ENCODE measurements around the gene DGKB. TPM values are rescaled to one million over a fixed set of nuclear protein-coding genes. Genes with fewer than 3 reads are reported as not detected.

The DGKB gene
- polyA plus RNA-seq, 1 donor: 1.3 TPM

- Histone ChIP-seq H3K27me3 (ENCODE audit: control insufficient read depth, insufficient read depth, low read length) (no peaks in the 10 kb centered on the region), H3K27ac (ENCODE audit: low read length) (no peak overlapping the region), H3K36me3 (ENCODE audit: control insufficient read depth, insufficient read depth, low read length) (no peaks in the 10 kb centered on the region), H3K4me3 (ENCODE audit: low read length) (no peak overlapping the region), H3K9me3 (ENCODE audit: control insufficient read depth, low read depth, low read length) (no peaks in the 10 kb centered on the region), H3K4me1 (ENCODE audit: control insufficient read depth, insufficient read depth, low read length) (no peaks in the 10 kb centered on the region)
- no CpG with 5 or more reads among the region's 1 CpG for WGBS (ENCODE audit: insufficient coverage, low lambda C conversion rate)
- no peak for DNase-seq
These were observed 643.7 kb downstream of the DGKB start for GRCh38 chr7:14258861-14259260.

DNA sequence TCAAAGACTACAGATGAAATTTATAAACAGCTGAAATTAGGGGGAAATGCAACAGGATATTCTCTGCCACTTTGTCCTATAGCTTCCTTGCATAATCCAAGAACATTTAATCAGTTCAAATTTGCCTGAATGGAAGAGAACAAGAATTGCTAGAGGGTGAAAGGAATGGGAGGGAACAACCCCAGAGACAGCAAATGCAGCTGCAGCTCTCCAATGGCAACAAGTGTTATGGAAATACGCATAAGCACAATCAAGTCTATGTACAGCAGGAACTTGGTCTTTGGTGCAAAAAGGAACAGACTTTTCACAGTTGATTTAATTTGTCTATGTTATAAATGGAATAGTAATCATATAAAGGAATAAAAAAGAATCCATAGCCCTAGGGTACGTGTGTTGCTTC, 644.1 kb downstream of the DGKB start:
- Histone ChIP-seq H3K9me3 (ENCODE audit: control insufficient read depth, low read depth, low read length) (no peaks in the 10 kb centered on the region), H3K4me3 (ENCODE audit: low read length) (no peak overlapping the region)
- WGBS (ENCODE audit: insufficient coverage, low lambda C conversion rate): no CpG with 5 or more reads among the region's 2 CpGs

GRCh38 chr7:14252458-14252857, 650.1 kb downstream of the DGKB start:
- H3K27me3 ChIP-seq (ENCODE audit: control insufficient read depth, insufficient read depth, low read length): no peaks in the 10 kb centered on the region
- no CpG with 5 or more reads among the region's 3 CpGs for WGBS (ENCODE audit: insufficient coverage, low lambda C conversion rate)
- no peak for DNase-seq
- H3K4me1 ChIP-seq (ENCODE audit: control insufficient read depth, insufficient read depth, low read length): no peaks in the 10 kb centered on the region
- no peak overlapping the region for H3K27ac ChIP-seq (ENCODE audit: low read length)
- no peaks in the 10 kb centered on the region for H3K9me3 ChIP-seq (ENCODE audit: control insufficient read depth, low read depth, low read length)
- H3K36me3 ChIP-seq (ENCODE audit: control insufficient read depth, insufficient read depth, low read length): no peaks in the 10 kb centered on the region
- no peak overlapping the region for H3K4me3 ChIP-seq (ENCODE audit: low read length)

More for the DNA sequence above, 644.1 kb downstream of the DGKB start:
- H3K27ac ChIP-seq (ENCODE audit: low read length): no peak overlapping the region
- H3K27me3 ChIP-seq (ENCODE audit: control insufficient read depth, insufficient read depth, low read length): no peaks in the 10 kb centered on the region
- DNase-seq: no peak
- H3K36me3 ChIP-seq (ENCODE audit: control insufficient read depth, insufficient read depth, low read length): no peaks in the 10 kb centered on the region
- no peaks in the 10 kb centered on the region for H3K4me1 ChIP-seq (ENCODE audit: control insufficient read depth, insufficient read depth, low read length)

DNA sequence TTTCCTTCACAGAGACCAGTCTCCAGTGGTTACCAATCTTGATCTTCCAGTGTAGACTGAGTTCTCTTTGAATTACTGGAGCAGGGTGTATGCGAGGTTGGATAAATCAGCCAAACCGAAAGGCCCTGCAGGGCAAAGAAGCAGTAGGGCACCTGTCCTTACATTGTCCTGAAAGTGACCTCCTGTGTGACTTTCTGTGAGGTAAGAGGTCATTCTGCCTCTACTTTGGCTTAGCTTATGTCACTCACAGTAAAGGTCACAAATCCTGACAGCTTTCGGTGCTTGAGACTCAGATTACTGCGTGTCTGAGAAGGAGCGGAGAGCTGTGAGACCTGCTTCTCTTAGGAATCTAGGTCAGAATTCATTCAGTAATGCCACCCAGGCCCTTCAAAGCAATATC, 660.4 kb downstream of the DGKB start:
- Histone ChIP-seq H3K27me3 (ENCODE audit: control insufficient read depth, insufficient read depth, low read length) (no peaks in the 10 kb centered on the region), H3K4me3 (ENCODE audit: low read length) (no peak overlapping the region), H3K27ac (ENCODE audit: low read length) (peak overlapping the region; percentile 12), H3K4me1 (ENCODE audit: control insufficient read depth, insufficient read depth, low read length) (peaks cover 3% of the 10 kb centered on the region), H3K36me3 (ENCODE audit: control insufficient read depth, insufficient read depth, low read length) (no peaks in the 10 kb centered on the region), H3K9me3 (ENCODE audit: control insufficient read depth, low read depth, low read length) (no peaks in the 10 kb centered on the region)
- DNase-seq: no peak
- no CpG with 5 or more reads among the region's 5 CpGs for WGBS (ENCODE audit: insufficient coverage, low lambda C conversion rate)

DNA sequence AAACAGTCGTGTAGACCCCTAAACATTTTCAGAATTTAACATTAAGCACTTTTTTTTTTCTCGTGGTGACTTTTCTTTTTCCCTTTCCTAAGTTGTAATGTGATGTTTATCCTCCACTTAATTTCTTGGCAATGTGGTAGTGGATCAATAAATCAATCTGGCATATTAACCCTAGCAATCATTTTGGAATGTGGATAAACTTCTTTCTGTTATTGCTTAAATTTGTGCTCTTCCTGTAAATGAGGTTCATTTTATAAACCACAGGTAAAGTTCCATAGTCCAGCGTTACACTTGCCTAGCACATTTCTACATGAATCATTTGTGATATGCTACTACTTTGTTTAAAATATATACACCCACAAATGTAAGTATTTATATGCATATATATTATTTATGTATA, 665.7 kb downstream of the DGKB start:
- 63% methylated on average over 3 of the region's 3 CpGs for WGBS (ENCODE audit: insufficient coverage, low lambda C conversion rate)
- H3K27me3 ChIP-seq (ENCODE audit: control insufficient read depth, insufficient read depth, low read length): no peaks in the 10 kb centered on the region
- H3K27ac ChIP-seq (ENCODE audit: low read length): peak overlapping the region; percentile 11
- no peaks in the 10 kb centered on the region for H3K36me3 ChIP-seq (ENCODE audit: control insufficient read depth, insufficient read depth, low read length)
- peaks cover 22% of the 10 kb centered on the region for H3K4me1 ChIP-seq (ENCODE audit: control insufficient read depth, insufficient read depth, low read length)
- peak; percentile 24 to 59 for DNase-seq
- H3K4me3 ChIP-seq (ENCODE audit: low read length): no peak overlapping the region
- no peaks in the 10 kb centered on the region for H3K9me3 ChIP-seq (ENCODE audit: control insufficient read depth, low read depth, low read length)

GRCh38 chr7:14235056-14235455, 667.5 kb downstream of the DGKB start:
- Histone ChIP-seq H3K4me1 (ENCODE audit: control insufficient read depth, insufficient read depth, low read length) (peaks cover 22% of the 10 kb centered on the region), H3K9me3 (ENCODE audit: control insufficient read depth, low read depth, low read length) (no peaks in the 10 kb centered on the region), H3K36me3 (ENCODE audit: control insufficient read depth, insufficient read depth, low read length) (no peaks in the 10 kb centered on the region), H3K4me3 (ENCODE audit: low read length) (no peak overlapping the region), H3K27ac (ENCODE audit: low read length) (peak overlapping the region; percentile 92), H3K27me3 (ENCODE audit: control insufficient read depth, insufficient read depth, low read length) (no peaks in the 10 kb centered on the region)
- no peak for DNase-seq
- WGBS (ENCODE audit: insufficient coverage, low lambda C conversion rate): 20% methylated on average over 1 of the region's 2 CpGs

DNA sequence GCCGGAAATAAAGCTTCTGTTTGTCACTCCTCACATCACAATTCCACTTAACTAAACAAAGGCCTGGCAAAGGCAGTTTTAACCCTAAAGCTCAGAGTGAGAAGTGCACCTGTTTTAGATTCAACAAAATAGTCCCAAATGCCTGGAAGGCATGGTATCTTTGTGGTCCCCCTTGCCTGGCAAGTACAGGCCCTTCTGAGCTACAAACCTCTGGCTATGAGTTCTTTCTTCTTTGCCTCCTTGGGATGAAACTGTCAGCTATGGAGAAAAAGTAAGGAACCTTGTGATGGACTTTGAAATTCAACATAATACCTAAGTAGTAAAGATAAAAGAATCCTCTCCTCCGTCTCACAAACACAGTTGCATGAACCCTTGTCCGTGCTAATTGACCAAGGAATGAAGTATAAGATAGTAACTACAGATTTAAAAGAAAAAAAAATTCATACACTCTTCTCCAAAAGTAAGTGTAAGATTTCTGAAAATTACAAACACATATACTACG, 668.6 kb downstream of the DGKB start:
- WGBS (ENCODE audit: insufficient coverage, low lambda C conversion rate): 14% methylated on average over 1 of the region's 4 CpGs
- DNase-seq: peak in 1 of 2 donors; percentile 56
- H3K36me3 ChIP-seq (ENCODE audit: control insufficient read depth, insufficient read depth, low read length): no peaks in the 10 kb centered on the region
- no peaks in the 10 kb centered on the region for H3K9me3 ChIP-seq (ENCODE audit: control insufficient read depth, low read depth, low read length)
- H3K4me1 ChIP-seq (ENCODE audit: control insufficient read depth, insufficient read depth, low read length): peaks cover 22% of the 10 kb centered on the region
- H3K27ac ChIP-seq (ENCODE audit: low read length): peak overlapping the region; percentile 92
- H3K4me3 ChIP-seq (ENCODE audit: low read length): no peak overlapping the region
- H3K27me3 ChIP-seq (ENCODE audit: control insufficient read depth, insufficient read depth, low read length): no peaks in the 10 kb centered on the region

- Histone ChIP-seq H3K27me3 (ENCODE audit: control insufficient read depth, insufficient read depth, low read length) (no peaks in the 10 kb centered on the region), H3K9me3 (ENCODE audit: control insufficient read depth, low read depth, low read length) (no peaks in the 10 kb centered on the region), H3K4me3 (ENCODE audit: low read length) (no peak overlapping the region), H3K27ac (ENCODE audit: low read length) (peak overlapping the region; percentile 92), H3K36me3 (ENCODE audit: control insufficient read depth, insufficient read depth, low read length) (no peaks in the 10 kb centered on the region), H3K4me1 (ENCODE audit: control insufficient read depth, insufficient read depth, low read length) (peaks cover 22% of the 10 kb centered on the region)
- peak; percentile 69 to 89 for DNase-seq
- WGBS (ENCODE audit: insufficient coverage, low lambda C conversion rate): no CpG with 5 or more reads among the region's 7 CpGs
These were observed 669.3 kb downstream of the DGKB start for GRCh38 chr7:14233076-14233867.

GRCh38 chr7:14229047-14229446, 673.5 kb downstream of the DGKB start:
- Histone ChIP-seq H3K9me3 (ENCODE audit: control insufficient read depth, low read depth, low read length) (no peaks in the 10 kb centered on the region), H3K27ac (ENCODE audit: low read length) (no peak overlapping the region), H3K36me3 (ENCODE audit: control insufficient read depth, insufficient read depth, low read length) (no peaks in the 10 kb centered on the region), H3K4me3 (ENCODE audit: low read length) (no peak overlapping the region), H3K27me3 (ENCODE audit: control insufficient read depth, insufficient read depth, low read length) (no peaks in the 10 kb centered on the region), H3K4me1 (ENCODE audit: control insufficient read depth, insufficient read depth, low read length) (peaks cover 3% of the 10 kb centered on the region)
- DNase-seq: no peak

- Histone ChIP-seq H3K4me1 (ENCODE audit: control insufficient read depth, insufficient read depth, low read length) (peaks cover 3% of the 10 kb centered on the region), H3K4me3 (ENCODE audit: low read length) (no peak overlapping the region), H3K27me3 (ENCODE audit: control insufficient read depth, insufficient read depth, low read length) (no peaks in the 10 kb centered on the region), H3K36me3 (ENCODE audit: control insufficient read depth, insufficient read depth, low read length) (no peaks in the 10 kb centered on the region), H3K27ac (ENCODE audit: low read length) (no peak overlapping the region), H3K9me3 (ENCODE audit: control insufficient read depth, low read depth, low read length) (no peaks in the 10 kb centered on the region)
- no CpG with 5 or more reads among the region's 4 CpGs for WGBS (ENCODE audit: insufficient coverage, low lambda C conversion rate)
- no peak for DNase-seq
These were observed 674.2 kb downstream of the DGKB start for GRCh38 chr7:14228341-14228740.

- 83% methylated on average over 1 of the region's 2 CpGs for WGBS (ENCODE audit: insufficient coverage, low lambda C conversion rate)
- Histone ChIP-seq H3K27me3 (ENCODE audit: control insufficient read depth, insufficient read depth, low read length) (no peaks in the 10 kb centered on the region), H3K36me3 (ENCODE audit: control insufficient read depth, insufficient read depth, low read length) (no peaks in the 10 kb centered on the region), H3K4me3 (ENCODE audit: low read length) (no peak overlapping the region), H3K4me1 (ENCODE audit: control insufficient read depth, insufficient read depth, low read length) (no peaks in the 10 kb centered on the region), H3K27ac (ENCODE audit: low read length) (no peak overlapping the region), H3K9me3 (ENCODE audit: control insufficient read depth, low read depth, low read length) (no peaks in the 10 kb centered on the region)
- no peak for DNase-seq
These were observed 676.4 kb downstream of the DGKB start for GRCh38 chr7:14226126-14226525.

Data from large intestine (tissue), 3 donors.